HG02852 (cell line): ENCODE results near the gene TYK2.
"Not testable (repeated sequence)": the region's sequence is repeated elsewhere in the genome, so short reads cannot be mapped to it uniquely, and the experiment has no call there.

Source experiments
- ATAC-seq: cut with Tn5 transposase; IDR thresholded peaks from one replicate; pipeline ENCODE4 v1.9.1; 2021; ENCODE audit warnings: mild to moderate bottlenecking, moderate library complexity; ENCODE audit not compliant: unreplicated experiment

The TYK2 gene

DNA sequence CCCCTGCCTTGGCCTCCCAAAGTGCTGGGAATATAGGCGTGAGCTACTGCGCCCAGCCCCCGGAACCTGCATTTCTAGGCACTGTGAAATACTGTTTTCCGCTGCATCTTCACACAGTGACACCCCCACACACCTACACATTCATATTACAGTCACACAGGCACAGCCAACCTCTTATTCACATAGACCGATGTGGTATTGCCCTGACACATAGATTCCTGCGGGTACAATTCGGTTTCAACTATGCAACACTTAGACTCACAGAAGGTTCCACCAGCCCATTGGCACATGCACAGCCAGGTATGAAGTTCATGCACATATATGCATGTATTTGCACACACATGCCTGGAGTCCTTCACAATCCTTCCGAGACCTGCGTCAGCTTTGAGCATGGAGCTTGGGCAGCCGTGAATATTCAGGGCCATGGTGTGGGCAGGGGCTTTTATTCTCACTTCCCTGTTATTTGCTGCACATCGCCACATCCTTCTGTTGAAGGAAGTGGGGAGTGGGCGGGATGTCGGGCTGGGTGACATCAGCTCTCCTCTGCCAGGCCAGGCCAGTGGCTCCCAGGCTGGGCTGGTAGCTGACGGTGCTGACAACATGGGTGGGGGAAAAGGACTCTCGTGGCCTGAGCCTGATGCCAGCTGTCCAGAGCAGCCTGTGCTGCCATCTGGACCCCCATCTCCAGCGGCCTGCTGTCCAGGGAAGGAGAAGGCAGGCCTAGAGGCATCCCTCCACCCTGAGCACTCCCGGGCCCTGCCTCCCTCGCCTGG lies 28.3 kb upstream of the TYK2 start:
- ATAC-seq: no peak

- no peak for ATAC-seq
Observed at GRCh38 chr19:10407096-10407495, 26.7 kb upstream of the TYK2 start.

- ATAC-seq: no peak
Observed at GRCh38 chr19:10406191-10406590, 25.8 kb upstream of the TYK2 start.

GRCh38 chr19:10404888-10405820 lies 24.8 kb upstream of the TYK2 start:
- no peak for ATAC-seq

DNA sequence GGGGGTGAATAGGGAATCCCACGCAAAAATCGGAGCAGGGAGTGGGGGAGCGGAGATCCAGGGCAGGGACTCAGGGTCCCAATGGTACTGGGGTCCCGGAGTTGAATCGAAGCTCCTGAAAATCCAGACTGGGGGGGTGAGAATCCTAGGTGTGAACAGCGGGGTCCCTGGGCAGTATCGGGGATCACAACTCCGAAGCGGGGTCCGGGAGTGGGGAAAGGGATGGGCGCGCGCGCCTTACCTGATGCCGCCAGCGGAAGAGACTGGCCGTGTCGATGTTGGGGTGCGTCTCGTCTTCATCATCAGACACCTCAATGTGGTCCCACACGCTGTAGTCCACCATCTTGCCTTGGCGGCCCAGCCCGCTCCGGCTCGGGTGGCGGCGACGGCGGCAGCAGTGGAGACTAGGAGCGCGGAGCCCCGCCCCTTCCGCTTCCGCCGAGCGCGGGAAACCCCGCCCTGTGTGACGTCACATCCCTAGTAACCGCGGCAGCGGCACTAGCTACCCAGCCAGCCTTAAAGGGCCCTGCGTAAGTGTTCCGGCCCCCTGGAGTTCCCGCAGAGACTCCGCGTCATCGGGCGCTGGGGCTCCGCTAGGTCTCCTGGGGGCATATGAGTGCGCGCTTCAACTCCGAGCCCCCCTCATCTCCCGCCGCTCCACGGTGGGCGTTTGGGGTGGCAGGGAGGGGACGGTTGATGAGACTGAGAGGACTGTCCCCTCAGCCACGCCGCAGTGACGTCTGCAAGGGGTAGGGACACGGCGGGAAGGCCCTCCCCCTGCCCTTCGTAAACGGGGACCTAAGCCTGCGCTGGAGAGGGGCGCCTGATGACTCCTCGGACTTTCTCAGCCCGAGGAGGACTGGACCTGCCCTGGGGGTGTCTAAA lies 23.0 kb upstream of the TYK2 start, which contains the start of gene CDC37:
TSS of gene CDC37 (minus strand) at position 406 of the 885 bp plus-strand sequence. CDS start at position 343, 63 bp downstream.
- peak; percentile 75 for ATAC-seq

GRCh38 chr19:10402441-10403038 lies 22.2 kb upstream of the TYK2 start:
- no peak for ATAC-seq

DNA sequence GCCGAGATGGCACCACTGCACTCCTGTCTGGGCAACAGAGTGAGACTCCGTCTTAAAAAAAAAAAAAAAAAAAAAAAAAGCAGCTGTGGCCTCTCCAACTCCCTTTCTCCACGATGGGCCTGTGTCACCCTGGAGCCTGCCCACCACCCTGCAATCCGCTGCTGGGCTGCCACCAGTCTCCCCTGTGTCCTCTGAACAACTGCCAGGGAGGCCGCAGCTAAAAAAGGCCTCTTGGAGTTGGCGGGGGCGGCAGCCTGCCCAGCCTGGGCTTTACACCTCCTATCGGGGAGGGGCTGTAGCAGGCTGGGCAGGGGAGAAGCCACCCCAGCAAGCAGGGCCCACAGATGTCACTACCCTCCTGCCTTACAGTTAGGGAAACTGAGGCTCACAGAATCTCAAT lies 19.5 kb upstream of the TYK2 start:
- ATAC-seq: no peak

GRCh38 chr19:10399340-10399739 lies 19.0 kb upstream of the TYK2 start:
- ATAC-seq: not testable (repeated sequence)

GRCh38 chr19:10398819-10399218 lies 18.4 kb upstream of the TYK2 start:
- ATAC-seq: no peak

DNA sequence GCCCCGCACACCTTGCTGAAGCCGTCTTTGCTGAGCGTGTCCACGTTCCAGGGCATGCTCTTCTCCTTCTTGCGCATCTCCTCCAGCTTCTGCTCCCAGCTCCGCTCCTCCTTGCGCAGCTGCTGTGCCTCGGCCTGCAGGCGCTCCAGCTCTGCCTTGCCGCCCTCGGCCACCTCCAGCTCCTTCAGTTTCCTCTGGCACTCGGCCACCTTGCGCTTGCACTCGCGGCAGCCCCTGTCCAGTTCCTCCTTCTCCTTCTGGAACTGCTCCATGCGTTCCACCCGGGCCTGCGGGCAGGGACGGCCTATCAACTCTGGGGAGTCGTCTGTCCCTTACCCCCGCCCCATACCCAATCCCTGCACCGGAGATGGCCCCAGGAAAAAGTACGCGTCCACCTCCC lies 15.5 kb upstream of the TYK2 start:
- no peak for ATAC-seq

DNA sequence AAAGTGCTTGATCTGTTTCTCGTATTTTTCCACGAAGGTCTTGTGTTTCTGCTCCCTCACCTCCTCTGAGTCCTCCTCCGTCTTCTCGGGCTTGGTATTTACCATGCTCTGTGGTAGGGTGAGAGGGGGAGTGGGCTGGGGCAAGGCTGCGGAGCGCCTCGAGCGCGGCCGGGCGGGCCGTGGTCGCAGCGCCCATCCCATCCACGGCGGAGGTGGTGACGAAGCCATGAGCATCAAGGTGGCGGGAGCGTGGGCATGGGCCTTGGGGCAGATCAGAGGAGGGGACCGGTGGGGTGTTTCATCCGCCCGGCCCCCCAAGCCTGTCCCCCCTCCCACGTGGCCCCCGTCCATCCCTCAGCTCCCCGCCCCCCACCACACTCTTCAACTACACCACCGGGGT lies 15.1 kb upstream of the TYK2 start:
- ATAC-seq: no peak

DNA sequence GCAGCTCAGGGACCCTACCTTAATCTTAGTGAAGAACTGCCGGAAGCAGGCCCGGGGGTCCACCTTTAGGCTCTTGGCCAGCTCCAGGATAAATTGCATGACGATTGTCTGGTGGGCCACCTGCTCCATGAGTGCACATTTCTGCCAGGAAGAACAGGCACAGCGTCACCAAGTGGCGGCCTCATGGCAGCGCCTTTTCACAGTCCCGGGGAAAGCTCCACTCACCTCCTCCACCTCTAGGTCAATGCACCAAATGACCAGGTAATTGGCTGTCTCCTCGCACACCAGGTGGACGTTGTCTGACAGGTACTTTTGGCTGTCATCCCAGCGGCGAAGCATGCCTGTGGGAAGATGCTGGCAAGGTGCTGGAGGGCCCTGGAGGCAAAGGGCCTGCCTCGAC lies 14.6 kb upstream of the TYK2 start:
- ATAC-seq: no peak

DNA sequence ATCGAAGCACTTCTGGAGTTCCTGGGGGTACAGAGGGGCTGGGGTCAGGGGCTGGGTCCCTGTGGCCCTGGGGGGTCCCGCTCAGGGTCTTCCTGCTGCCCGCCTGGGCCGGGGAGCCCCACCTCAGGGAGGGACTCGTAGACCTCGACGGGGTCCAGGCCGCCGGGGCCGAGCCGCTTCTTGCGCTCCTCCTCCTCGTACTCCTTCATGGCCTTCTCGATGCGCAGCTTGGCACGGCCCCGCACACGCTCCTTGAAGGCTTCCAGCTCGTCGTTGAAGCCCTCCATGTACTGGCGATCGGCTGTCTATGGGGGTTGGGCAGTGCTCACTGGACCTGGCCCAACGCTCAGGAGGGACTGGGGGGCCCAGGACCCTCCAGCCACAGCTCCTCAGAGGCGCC lies 12.8 kb upstream of the TYK2 start:
- no peak for ATAC-seq

DNA sequence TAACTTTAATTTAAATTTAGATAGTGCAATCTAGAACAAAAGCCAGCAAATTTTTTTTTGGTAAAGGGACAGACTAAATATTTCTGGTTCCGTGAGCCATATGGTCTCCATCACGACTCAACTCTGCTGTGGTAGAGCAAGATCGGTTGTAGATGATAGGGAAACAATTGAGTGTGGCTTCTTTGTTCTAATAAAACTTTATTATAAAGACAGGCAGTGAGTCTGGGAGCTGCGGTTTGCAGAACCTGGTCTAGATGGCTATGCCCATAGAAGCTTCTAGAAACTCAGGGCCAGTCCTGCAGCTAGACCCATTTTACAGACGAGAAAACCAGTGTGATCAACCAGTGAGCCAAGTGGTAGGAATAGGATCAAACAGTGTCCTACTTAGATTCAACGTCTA lies 11.7 kb upstream of the TYK2 start:
- ATAC-seq: no peak

DNA sequence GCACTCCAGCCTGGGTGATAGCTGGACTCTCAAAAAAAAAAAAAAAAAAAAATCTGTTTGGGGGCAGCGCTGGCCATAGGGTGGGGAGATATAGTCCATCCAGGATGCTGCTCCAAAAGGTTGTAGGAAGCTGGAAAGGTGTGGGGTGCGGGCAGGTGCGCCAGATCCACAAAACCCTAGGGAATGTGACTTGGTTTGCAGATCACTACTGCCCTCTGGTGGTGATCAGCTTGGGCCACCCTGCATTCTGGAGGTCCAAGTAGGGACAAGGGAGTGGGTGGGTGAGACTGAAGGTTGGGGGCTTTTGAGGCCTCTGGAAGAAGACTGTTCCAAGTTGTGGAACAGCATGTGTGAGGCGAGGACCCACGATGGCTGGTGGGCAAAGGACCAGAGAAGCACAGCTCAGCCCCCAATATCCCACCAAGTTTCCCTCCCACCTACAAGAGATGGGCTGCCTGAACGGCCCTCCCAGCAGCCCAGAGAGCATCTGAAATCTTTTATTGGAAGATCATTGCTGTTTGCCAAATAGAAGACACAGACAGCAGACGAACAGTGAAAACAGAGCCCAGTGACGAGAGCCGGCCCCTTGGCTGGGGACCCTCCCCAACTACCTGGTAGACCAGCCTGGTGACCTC lies 10.4 kb upstream of the TYK2 start:
- no peak for ATAC-seq

GRCh38 chr19:10389863-10390262 lies 9.5 kb upstream of the TYK2 start:
- ATAC-seq: no peak

- no peak for ATAC-seq
Observed at GRCh38 chr19:10388957-10389356, 8.6 kb upstream of the TYK2 start.

DNA sequence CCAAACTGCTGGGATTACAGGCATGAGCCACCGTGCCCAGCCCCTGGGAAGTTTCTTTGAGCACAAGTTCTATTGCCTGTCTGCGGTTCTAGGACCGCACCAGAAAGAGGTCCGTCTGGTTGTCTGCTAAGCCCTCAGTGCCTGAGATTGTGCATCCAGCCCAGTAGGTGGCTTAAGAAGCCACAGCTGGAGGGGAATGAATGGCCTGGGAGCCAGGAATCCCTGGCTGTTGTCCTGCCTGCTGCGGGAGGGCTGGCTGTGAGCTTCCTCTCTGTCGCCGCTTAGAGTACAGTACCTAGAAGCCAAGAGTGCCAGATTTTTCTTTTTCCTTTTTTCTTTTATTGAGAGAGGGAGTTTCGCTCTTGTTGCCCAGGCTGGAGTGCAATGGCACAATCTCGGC lies 4.2 kb upstream of the TYK2 start:
- ATAC-seq: no peak

DNA sequence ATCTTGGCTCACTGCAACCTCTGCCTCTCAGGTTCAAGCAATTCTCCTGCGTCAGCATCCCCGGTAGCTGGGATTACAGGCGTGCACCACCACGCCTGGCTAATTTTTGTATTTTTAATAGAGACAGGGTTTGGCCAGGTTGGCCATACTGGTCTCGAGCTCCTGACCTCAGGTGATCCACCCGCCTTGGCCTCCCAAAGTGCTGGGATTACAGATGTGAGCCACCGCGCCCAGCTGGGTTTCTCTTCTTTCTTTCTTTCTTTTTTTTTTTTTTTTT lies 2.8 kb upstream of the TYK2 start:
- not testable (repeated sequence) for ATAC-seq

GRCh38 chr19:10379880-10380312 lies 476 bp downstream of the TYK2 start:
- ATAC-seq: no peak
